HuH-7 (cell line): ENCODE data around the gene CGRRF1.

Experiments used
- DNase-seq: peaks from one replicate; pipeline ENCODE4 v3.0.0; 2011; ENCODE audit warnings: low spot score

Gene CGRRF1

DNA sequence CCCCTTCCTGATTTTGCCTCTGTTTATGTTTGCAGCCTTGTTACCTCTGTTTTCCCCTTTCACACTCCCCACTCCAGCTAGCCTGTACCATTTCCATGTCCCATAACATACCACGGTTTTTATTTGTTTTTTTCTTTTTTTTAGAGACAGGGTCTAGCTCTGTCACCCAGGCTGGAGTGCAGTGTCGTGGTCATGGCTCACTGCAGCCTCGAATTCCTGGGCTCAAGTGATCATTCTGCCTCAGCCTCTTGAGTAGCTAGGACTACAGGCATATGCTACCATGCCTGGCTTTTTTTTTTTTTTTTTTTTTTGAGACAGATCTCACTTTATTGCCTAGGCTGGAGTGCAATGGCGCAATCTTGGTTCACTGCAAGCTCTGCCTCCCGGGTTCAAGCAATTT lies 38.8 kb downstream of the CGRRF1 start:
- DNase-seq: no peak

DNA sequence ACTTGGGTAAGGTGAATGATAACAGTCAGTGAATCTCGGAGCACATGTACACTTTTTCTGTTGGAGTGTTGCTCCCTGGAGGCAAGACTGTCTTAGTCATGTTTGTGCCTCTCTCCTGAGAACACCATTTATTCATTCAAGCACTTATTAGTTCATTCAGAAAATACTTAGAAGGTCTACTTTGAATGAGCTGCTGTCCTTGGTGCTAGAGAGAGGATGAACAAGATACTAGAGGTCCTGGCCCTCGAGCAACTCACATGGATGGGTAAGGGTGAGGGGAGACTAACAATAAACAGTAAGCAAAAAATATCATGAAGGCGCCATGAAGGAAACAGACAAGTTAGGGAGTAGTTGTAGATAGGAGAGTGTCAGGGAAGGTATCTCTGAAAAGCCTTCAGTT lies 40.2 kb downstream of the CGRRF1 start:
- no peak for DNase-seq

DNA sequence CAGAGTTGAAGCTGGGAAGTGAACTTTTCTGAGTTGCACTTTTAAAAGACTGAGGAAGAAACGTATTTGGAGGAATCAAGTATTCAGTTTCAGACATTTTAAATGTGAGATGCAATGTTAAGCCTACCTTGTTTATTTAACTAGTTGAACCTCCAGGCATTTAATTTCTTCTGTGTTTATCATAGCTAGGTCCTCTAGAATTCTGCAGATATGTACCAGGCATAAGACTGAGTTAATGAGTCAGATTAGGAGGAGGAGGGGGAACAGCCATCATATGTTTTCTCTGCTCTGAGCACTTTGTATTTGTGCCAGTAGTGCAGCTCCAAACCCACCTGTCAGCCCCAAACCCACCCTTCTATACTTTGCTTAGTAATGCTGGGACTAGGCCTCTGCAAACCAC lies 40.8 kb downstream of the CGRRF1 start:
- no peak for DNase-seq

DNA sequence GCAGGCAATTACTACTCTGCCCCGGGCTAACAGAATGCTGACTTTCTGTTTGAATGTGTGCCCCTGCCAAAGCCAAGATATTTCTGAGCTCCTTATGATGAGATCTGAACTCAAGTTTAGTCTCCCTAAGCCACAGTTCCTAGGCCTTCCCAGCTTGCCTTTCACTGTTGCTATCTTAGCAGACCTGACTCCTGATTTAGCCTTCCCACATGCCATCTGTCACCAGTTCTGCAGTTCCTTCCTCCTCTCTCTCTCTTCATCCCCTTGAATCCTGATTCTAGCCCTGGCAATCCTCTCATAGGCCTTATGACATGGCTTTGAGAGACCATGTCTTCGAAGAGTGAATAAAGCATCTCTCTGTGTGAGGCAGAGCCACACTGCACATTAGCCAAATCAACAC lies 44.7 kb downstream of the CGRRF1 start:
- no peak for DNase-seq

DNA sequence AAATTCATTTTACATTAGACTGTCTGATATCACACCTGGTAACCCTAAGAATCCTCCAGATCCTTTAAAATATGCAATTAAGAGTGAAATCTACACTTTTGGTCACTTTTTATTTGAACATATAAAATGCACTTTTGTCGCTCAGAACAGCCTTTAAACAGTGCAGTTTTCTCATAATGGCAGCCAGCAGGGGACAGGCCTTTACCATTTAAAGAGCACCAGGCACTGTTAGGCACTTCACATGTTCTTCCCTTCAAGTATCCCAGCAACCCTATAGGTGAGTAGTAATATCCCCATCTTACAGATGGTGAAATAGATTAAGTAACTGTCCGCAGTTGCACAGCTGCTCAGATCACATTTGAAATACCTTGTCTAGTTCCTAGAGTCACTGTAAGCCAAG lies 45.9 kb downstream of the CGRRF1 start:
- DNase-seq: no peak

DNA sequence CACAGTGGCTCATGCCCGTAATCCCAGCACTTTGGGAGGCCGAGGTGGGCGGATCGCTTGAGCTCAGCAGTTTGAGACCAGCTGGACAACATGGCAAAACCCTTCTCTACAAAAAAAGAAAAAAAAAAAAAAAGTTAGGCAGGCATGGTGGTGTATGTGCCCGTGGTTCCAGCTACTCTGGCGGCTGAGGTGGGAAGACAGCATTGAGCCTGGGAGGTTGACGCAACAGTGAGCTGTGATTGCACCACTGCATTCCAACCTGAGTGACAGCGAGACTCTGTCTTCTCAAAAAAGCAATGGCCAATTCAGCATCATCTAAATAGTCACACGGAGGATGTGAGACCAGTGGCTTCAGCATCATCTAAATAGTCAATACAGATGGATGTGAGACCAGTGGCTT lies 46.8 kb downstream of the CGRRF1 start:
- DNase-seq: no peak

DNA sequence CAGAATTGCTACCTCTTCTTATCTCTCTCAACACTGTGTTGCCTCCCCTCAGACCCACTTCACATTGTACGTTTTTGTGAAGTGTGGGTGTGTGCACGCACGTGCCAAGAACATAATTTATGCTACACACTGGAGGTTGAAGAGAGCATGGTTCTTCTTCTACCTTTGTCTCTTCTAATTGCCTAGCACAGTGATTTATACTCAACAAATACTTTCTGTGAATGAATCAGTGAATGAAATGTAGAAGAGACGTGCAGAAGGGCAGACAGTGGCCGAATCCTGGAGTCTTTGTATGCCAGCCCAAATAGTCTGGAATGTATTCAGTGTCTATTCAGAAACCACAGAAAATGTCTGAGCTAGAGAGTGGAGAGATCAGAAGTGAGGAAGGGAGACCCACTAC lies 52.6 kb downstream of the CGRRF1 start:
- DNase-seq: no peak

DNA sequence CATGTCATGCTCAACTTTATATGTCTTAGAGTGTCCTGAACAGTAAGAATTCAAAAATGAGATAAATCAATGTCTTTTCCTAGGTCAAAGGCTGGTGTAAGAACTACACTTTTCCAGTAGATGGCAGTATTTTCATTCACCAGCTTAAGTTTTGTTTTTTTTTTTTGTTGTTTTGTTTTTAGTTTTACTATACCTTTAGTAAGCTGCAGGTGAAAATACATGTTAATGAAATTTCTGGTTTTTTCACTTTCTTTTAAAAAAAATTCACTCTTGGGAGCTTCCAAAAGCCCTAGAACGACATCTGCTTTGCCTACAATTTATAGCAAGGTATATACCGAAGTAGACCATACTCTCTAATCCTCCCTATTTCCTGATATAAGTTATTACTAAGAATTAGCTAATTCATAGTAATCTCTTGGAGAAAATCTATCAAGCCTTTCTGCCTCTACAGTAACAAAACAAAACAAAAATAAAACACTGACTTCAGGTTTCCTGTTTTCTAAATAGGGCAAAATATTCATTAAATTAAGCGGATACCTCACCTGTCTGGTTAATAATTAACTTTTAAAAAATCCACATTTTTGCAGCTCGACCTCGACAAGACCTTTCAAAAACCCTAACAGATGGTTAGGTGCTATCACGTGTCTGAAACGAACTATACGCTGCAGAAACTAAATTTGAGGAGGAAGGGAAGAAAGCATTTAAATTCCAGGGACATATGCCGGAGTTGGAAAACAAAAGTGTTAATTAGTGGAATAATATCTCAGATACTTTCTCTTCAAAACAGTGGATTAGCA lies 54.6 kb downstream of the CGRRF1 start:
- peak; percentile 23 for DNase-seq

DNA sequence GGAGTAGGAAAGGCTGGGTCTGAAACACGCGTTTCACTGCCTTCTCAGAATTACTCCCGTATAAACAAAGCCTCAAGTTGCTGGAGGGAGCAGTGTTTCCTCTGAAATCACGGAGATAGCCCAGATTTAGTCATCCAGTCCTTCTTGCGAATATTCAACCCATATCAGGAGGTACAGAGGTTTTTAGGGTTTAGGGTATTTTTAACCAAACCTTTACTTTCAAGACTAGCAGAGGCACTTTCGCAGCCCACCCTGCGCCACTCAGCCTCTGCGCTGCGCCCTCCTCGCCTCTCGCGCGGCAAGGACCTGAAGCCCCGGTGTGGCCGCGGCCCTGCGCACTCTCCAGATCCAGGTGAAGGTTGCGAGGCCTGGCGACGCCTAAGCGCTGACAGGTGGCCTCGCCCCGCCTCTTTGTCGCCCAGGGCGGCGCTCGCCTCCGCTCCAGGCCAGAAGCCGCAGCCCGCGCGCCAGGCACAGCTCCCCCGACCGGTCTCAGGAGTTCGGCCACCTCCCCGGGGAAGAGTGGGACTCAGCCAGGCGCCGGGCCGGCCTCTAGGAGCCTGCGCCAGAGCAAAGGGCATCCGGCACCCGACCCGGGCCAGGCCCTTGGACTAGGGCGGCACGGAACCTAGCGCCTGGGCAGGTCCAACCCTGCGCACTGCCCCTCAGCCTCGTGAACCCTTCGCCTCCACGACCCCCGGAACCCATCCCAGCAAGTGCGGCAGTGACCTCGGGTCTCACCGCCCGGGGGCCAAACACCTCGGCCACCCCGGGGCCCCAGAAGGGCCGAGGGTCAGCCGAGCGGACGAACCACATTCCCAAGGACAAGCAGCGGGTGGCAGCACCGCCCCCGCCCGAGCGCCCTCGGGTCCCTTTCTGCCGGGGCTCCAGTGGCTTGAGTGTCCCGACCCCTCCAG lies 55.4 kb downstream of the CGRRF1 start:
- peak; percentile 73 for DNase-seq

DNA sequence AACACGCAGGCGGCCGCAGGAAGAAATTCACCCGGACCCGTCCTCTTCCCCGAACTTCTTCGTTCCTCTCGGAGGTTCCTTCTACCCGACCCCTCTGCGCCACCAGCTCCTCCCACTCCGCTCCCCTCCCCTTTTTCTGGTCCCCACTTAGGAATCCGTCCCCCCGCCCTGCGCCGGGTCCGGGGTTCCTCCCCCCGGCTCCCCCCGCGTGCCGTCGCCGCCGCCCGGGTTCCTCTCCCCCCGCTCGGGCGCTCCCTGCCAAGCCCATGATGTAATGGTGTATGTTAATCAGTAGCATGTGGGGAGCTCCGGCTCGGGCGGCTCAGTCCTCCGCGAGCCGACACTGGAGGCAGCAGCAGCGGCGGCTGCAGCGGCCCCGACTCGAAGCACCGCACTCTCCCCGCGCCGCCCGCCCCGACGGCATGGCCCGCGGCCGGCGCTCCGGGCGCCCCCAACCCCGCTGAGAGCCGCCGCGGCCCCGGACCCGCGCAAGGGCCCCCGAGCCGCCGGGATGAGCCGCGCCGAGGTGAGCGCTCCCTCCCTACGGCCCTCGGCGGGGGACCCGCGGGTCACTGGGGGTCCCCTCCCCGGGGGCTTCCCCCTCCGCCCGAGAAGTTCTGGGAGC lies 56.2 kb downstream of the CGRRF1 start:
- DNase-seq: peak; percentile 89

DNA sequence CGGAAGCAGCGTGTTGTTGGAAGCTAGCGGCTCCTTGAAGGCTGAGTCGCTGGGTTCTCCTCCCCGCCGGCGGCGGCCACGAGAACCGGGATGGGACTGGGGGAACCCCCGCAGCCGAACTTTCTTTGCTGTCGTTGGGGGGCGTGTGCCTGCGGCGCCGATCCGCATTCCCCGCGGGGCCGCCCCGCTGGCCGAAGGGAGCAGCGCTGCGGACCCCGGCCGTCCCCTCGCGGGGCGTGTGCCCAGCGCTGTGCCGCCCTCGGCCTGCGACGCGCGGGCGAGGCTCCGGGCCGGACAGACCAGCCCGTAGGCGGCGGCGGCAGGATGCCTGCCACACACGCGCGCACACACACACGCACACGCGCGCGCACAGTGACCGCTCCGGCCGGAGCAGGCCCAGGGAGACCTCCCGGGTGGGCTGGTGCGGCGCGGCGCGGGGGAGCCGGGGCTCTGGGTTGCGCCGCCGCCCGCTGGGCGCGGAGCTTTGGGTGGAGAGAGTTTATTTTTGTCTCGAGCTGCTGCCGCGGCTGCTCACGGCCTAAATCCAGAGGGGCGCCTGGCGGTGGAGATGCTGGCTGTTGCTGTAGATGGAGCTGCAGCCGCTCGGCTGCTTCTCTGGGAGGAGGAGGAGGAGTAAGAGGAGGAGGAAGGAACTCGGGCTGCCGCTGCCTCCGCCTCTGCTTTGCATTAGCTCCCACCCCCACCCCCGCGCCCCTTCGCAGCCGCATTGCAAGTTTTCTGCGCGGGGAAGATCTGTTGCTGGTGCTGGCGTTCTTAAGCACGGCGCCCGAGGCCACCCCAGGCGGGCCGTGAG lies 56.9 kb downstream of the CGRRF1 start, which contains the start of gene SAMD4A:
Gene SAMD4A (plus strand): TSS at position 719 of the 814 bp plus-strand sequence. CDS start 789 bp downstream, outside the sequence.
- peak; percentile 76 for DNase-seq

DNA sequence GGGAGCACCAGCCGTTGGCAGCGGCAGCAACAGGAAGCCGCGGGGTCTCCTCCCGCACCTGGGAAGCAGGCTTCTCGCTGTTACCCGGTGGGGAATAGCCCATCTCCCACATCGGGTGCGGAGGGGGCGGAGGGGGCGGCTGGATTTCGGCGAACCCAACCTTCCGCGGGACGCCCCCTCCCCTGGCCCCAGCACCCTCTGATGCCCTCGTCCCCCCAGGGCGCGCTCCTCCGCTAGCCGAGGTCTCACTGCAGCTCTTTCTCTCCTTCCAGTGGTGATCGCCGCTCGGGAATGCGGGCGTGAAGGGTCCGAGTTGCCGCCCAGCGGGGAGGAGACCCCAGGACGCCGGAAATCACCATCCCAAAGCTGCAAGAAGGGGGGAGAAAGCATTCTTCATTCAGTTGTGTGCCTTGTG lies 57.5 kb downstream of the CGRRF1 start:
- peak; percentile 46 for DNase-seq

DNA sequence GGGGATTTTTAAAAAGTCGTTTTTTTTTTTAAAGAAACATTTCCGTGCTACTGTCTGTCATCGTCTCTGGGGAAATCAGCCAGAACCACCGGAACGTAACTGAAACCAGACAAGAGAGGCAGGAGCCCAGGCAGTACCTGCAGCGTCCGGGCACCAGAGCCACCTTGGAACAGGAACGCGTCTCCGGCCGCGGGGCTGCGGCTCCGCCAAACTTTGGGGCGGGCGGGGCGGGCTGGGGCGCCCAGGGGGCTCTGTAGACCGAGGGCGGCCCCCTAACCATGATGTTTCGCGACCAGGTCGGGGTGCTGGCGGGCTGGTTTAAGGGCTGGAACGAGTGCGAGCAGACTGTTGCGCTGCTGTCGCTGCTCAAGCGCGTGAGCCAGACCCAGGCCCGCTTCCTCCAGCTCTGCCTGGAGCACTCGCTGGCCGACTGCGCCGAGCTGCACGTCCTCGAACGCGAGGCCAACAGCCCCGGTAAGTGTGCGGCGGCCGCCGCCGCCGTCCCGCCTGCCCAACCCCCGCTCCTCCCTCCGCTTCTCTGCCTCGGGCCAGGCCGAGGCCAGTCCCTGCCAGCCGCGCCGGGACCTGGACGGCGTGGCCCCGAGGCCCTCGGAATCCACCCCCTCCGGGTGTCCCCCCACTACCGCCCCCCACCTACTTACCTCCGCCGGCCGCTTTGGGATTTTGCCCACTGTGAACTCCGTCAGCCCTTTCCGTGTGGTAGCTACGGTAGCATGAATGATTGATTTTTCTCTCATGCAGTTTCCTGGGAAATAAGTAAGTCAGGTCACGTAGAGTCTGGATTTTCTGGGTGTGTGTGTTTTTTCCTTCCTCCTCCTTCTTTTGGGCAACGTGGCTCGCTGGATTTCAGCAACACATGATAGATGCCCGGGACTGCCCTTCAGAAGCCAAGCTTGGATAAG lies 58.2 kb downstream of the CGRRF1 start:
- DNase-seq: peak; percentile 42

DNA sequence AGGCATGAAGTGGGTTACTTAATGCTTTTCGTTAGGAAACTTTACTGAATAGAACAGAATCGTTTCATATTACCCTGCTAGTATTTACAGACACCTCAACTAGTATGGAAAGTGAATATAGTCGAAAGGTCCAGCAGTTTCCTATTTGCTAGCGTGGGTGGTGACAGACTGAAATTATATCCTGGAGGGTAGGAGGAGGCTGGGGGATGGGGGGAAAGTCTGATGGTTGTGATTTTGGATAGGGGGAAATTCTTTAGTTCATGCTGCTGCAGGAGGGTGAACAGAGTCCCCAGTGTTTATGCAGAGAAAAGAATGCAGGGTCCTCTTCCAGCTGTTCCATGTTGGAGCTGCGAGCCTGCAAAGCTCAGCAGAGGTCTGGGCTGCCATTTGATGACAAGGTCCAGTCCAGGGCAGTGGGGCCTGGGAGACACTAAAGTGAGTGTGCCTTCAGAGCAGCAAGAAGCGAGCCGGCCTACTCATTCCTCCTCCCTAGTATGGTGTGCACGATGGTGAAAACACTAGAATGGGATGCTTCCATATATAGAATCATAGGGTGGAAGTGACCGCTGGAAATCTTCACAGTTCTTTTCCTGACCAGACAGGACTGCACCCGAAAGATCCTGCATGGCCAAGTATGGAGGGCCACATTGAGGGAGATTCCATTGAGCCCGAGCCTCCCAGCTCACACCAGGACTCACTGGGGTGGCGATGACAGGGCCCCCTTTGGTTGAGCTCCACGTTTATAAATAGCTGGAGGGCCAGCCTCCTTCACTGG lies 59.3 kb downstream of the CGRRF1 start:
- DNase-seq: no peak

DNA sequence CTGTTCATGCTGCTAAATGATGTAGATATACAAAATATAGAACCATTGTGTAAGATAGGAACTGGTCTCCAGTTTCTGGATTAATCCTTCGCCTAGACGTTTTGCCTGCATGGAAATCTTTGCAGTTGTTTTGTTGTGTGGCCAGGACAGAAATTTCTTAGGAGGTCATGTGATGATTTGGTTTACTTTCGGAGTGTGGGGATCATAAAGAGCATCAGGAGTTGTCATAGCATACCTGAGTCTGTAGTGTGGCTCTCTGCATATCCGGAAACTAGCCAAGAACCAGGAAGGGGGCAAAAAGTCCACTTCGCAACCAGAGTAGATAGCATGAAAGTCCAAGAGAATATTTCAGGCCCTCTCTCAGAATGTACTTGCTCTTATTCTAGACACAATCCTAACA lies 60.3 kb downstream of the CGRRF1 start:
- DNase-seq: no peak

DNA sequence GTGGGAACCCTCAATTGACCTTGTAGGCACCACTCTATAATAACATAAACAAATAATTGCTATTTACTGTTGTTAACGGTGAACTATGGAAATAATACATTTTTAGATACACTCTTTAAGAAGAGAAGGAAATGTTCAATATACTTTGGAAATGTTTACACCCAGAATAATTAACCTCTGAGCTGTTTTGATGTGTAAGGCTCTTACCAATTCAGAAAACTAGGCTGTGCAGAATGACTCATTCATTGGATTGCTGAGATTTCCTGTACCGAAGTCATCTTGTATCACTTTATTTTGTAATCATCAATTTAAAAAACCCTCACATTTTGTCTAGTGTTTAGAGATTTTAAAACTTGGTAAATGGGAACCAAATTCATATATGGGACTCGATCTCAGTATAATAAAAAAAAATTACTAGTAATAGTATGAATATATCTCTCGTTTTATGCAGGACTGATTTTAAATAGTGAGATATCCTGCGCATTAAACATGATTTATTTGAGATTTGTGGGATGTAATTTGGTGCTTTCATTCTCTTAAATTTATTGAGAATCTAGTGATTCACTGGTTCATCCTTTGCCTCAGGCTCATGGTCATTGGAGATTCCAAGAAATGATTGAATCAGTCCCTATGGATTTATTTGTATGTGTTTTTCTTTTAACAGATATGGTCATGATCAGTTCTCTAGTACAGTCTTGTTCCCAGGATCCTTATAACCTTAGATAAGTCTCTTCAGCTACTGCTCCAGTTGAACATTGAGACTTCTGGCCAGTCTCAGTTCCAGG lies 61.1 kb downstream of the CGRRF1 start:
- DNase-seq: no peak

DNA sequence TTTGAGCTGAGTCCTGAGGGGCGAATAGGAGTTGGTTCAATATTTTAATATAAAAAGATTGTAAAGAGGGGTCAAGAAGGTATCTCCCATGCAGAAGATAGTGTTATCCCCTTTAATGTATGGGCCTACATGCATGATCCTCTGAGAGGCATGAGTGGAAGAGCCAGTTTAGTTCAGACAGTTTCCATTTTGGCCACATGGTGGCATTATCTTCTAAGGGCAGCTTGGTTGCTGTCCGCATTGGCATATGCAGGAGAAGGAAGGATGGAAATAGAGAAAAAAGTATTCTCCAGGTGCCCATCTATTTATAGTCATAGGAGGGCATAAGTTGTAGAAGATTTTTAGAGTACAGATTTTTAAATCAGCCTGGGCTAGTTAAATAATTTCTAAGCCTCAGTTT lies 62.6 kb downstream of the CGRRF1 start:
- no peak for DNase-seq

DNA sequence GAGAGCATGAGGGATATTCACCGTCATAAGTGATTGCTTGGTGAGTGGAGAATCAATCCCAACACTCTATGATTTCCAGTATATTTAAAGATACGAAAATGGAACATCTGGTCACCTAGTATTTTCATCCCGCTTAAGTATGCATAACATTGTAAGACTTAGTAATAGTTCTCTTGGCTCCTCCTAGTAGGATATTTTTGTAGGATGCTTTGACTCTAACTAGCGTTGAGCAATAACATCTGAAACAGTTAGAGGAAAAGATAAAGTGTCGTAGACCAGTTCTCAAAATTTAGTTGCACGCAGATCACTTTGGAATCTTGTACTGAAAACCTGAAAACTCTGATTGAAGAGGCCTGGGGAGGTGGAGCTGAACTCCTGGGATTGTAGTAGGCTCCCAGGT lies 64.8 kb downstream of the CGRRF1 start:
- no peak for DNase-seq

DNA sequence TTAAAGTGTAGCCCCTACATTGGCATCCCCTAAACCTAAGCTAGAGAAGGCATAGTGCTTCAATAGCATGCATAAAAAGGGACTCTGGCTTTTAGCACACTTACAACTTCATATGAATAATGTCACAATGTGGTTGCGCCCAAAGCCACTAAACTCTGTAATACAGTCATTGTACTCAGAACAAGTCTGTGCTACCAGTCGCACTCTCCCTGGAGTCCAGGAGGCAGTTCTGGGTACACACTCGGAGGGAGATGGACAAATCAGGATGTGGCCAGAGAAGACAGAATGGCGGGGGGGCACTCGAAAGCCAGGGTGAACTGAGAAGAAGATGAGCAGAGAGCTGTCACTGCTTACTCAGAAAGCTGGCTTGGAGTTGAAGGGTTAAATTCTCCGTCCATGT lies 67.8 kb downstream of the CGRRF1 start:
- DNase-seq: no peak
